HG03025 (cell line): Measurements from ENCODE around the gene STPG3.

Experiments used
- ATAC-seq: cut with Tn5 transposase; IDR thresholded peaks from one replicate; pipeline ENCODE4 v1.9.1; 2021; ENCODE audit warnings: mild to moderate bottlenecking, moderate library complexity; ENCODE audit not compliant: unreplicated experiment, low FRiP score

Gene STPG3

DNA sequence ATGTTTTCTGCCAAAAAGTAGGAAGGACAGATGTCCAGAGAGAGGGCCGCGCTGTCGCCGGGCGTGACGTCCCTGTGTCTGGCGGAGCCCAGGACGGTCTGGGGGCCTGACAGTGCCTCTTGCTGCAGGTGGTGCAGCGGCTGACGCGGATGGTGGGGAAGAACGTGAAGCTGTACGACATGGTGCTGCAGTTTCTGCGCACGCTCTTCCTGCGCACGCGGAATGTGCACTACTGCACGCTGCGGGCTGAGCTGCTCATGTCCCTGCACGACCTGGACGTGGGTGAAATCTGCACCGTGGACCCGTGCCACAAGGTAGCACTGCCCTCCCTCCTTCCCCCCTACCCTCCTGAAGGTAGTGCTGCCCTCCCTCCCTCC lies 11.8 kb downstream of the STPG3 start:
- ATAC-seq: no peak

DNA sequence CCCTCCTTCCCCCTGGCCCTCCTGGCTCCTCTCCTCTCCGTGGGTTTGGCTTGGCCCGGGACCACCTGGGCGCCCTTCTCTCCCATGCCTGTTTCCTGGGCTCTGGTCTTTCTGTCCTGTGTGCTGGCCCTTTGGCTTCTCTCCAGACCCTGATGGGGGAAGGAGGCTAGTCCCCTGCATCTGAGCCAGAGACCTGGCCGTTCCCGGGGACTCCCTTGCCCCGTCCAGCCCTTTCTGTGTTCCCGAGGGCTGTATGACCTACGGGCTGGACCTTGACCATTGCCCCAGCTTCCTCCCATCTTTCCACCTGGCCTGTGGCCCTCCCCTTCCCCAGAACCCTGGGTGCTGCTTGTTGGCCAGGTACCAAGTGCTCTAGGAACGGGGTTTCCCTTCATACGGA lies 12.4 kb downstream of the STPG3 start:
- no peak for ATAC-seq

GRCh38 chr9:137264067-137264466 lies 13.0 kb downstream of the STPG3 start:
- no peak for ATAC-seq

GRCh38 chr9:137265496-137266161 lies 14.5 kb downstream of the STPG3 start:
- ATAC-seq: no peak

GRCh38 chr9:137266162-137266527 lies 15.1 kb downstream of the STPG3 start:
- no peak for ATAC-seq

GRCh38 chr9:137266585-137267453 lies 15.7 kb downstream of the STPG3 start:
- no peak for ATAC-seq

GRCh38 chr9:137267933-137268355 lies 16.9 kb downstream of the STPG3 start:
- ATAC-seq: no peak

DNA sequence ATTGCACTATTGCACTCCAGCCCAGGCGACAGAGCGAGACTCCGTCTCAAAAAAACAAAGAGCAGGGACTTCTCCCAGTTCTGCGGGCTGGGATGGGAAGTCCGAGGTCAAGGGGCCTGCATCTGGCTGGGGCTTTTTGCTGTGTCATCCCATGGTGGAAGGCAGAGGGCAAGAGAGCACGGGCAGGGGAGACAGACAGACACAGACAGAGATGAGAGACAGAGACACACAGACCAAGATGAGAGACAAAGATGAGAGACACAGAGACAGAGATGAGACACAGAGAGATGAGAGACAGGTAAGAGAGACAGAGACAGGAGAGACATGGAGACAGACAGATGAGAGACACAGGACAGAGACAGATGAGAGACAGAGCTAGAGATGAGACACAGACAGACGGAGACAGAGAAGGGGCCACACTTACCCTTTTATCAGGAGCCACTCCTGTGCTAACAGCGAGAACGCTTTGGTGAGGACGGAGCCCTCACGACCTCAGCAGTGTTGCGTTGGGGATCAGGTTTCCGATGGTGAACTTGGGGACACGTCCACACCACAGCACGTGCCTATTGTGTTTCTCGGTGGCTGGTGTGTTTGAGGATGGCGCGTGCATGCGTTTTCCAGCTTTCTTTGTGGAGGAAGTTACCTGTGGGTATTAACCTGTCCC lies 17.6 kb downstream of the STPG3 start:
- ATAC-seq: no peak

GRCh38 chr9:137269231-137269772 lies 18.2 kb downstream of the STPG3 start:
- ATAC-seq: no peak

DNA sequence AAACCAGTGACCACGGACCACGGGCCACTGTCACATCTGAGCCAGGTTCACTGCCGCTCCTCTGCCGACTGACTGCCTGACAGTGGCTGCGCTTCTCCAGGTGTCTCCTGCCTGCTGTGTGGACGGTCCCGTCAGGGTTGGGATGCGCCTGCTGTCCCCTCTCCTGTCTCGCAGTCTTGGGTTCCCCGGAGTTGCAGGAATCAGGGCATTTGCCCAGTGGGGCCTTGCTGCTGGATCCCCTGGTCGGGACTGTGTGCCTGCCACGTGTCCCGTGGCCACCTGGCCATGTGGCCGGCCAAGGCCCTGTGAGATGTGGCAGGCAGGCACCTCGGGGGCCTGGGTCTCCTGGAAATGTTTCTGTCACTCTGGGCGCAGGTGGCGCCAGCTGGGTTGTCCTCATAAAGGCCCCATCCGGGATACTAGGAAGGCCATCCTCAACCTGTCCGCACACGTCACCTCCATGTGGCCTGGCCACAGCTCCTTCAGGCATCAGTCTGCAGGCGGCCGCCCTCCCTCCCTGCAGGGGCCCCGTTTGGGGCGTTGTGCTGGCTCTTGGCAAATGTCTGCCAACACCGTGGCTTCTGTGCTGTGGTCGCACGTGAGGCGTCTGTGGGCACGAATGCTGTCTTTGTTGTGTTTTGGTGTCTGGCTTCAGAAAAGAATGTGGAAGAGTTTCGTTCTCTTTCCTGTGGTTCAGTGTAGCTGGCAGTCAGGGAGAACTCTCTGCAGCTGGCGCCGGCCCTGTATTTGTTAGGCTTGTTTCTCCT lies 20.0 kb downstream of the STPG3 start:
- ATAC-seq: no peak

DNA sequence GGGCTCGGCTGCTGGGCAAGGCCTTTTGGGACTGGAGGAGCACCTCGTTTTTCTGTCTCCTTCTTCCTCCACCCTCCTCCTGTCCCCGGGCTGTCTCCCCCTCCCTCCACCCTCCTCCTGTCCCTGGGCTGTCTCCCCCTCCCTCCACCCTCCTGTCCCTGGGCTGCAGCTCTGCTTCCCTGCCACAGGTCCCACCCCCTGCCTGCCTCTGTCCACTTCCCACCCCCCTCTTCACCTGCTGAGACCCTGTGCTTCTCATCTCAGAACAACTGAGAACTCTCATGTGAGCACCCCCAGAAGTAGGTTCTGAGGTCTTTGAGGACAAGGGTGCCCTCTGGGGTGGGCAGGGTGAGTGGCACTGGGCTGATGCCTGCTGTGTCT lies 20.6 kb downstream of the STPG3 start:
- no peak for ATAC-seq

DNA sequence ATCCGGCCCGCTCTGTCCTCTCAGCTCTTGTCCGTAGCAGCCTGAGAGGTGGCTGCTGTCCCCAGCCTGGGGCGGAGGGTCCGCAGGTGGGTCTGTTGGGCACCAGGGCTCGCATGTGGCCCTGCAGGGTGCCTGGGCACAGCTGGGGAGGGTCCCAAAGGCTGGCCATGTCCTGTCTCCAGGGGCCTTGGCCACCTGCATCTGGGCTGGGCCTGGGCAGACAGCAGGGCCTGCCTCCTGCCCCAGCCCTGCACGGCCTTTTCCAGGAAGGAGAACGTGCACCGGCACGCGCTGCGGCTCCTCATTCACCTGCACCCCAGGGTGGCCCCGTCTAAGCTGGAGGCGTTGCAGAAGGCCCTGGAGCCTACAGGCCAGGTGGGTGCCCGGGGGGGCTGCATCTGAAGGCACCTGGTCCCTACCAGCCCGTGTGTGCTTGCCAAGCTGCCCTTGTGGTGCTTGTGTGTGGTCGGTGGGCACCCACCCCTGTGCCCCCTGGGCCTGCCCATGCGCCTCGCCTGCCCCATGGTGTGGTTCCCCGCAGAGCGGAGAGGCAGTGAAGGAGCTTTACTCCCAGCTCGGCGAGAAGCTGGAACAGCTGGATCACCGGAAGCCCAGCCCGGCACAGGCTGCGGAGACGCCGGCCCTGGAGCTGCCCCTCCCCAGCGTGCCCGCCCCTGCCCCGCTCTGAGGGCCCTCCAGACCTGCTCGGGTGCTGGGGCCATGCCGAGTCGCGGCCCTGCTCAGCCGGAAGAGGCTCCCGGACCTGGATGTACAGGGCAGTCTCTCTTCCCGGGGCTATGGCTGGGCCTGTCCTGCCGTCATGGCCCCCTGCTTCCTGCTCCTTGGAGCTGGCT lies 21.4 kb downstream of the STPG3 start:
- no peak for ATAC-seq

- no peak for ATAC-seq
These were observed 22.0 kb downstream of the STPG3 start for GRCh38 chr9:137273095-137273490.

GRCh38 chr9:137273611-137274320 lies 22.7 kb downstream of the STPG3 start:
- ATAC-seq: no peak

DNA sequence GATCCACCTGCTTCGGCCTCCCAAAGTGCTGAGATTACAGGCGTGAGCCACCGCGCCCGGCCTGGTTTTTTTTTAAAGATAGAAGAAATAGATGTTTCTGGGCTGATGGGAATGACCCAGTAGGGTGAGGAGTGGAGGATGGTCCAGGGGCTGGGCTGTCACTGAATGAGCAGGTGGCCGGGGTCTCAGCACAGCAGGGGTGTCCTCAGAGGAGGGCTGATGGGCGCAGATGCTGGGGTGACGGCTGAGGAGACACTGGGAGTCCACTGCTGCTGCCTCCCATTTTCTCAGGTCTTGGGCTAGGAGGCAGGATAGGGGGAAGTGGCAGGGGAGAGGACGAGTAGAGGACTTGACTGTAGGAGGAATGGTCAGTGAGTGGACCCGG lies 24.1 kb downstream of the STPG3 start:
- no peak for ATAC-seq

DNA sequence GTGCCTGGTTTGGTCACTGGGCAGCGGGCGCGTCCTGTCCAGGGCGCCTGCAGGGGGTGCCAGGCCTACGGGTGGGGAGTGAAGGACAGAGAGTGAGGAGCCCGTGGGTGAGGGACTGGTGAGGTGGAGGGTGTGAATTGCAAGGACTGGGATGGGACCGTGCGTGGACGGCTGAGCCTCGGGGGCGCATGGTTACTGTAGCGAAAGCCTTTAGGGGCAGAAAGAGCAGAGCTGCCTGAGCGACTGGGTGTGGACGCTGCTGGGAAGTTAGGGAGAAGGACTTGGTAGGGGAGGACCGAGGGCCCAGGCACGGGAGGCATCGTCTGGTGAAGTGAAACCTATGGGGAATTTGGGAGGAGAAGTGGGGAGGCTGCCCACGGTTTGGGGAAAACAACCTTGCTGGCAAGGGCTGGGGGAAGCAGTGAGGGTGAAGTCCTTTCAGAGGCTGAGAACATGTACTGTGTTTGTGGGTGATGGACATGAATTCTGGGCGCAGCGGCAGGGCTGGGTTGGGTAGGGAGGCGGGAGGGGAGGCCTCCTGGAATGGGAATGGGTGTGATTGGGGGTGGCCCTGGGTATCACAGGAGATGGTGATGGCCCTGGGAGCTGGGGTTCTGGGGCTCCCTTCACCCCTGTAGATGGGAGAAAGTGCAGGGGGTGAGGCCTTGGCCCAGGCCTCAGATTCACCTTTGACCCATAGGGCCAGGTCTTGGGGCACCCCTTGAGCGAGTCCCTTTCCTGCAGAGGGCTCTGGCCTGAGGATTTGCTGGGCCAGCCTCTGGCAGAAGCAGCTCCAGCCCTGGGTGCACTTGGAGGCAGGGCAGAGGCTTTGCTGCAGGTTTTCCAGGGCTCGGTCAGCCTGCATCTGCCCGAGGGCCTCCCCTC lies 24.7 kb downstream of the STPG3 start:
- ATAC-seq: no peak

DNA sequence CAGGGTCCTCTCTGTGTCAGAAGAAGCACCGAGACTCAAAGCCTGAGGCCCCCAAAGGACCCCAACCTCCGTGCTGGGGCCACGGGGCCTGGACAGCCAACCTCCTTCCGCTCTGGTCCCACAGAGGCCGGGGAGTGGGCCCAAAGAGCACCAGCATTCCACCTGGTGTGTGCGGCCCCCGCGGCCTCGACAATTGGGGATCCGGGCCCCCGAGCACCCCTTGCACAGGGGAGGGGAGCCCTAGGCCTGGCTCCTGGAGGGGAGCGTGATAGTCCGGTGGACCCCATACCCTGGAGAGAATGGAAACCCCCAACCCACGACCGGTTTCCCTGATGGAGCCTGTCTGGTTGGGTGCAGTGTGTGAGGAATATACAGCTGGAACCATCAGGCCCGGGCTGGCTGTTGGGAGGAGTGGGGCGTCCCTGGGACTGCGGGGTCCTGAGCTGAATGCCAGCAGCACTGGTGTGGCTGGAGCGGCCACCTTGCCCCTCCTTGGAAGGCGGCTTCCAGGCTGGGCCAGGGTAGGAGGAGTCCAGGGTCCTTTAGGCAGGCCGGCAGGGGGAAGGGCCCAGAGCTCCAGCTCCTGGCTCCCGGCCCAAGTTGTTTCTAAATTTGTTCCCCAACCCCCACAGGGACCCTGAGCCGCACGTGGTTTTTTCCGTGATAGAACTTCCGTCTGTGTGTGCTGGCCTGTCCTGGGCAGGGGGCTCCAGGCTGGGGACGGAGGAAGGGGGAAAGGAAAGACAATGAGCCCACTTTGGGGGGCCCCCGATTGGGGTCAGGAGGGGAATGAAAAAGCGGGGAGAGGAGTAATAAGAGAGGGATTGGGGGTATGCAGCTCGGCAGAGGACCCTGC lies 25.6 kb downstream of the STPG3 start:
- ATAC-seq: no peak
